ENCODE measurements around the gene ZBTB44.

Gene ZBTB44

GRCh38 chr11:130213979-130214281 is 100.8 kb downstream of the ZBTB44 start:
- no peak for DNase-seq (ENCODE audit: low read depth)

- DNase-seq (ENCODE audit: low read depth) = no peak
These were observed 101.4 kb downstream of the ZBTB44 start for GRCh38 chr11:130213143-130213978.

- no peak for DNase-seq (ENCODE audit: low read depth)
These were observed 102.2 kb downstream of the ZBTB44 start for GRCh38 chr11:130212431-130212961.

GRCh38 chr11:130211781-130212401 is 102.8 kb downstream of the ZBTB44 start:
- DNase-seq (ENCODE audit: low read depth) = no peak

- no peak for DNase-seq (ENCODE audit: low read depth)
These were observed 103.6 kb downstream of the ZBTB44 start for GRCh38 chr11:130211144-130211543.

GRCh38 chr11:130209954-130210854 is 104.5 kb downstream of the ZBTB44 start:
- DNase-seq (ENCODE audit: low read depth) = no peak

GRCh38 chr11:130209128-130209932 is 105.4 kb downstream of the ZBTB44 start:
- DNase-seq (ENCODE audit: low read depth) = no peak

- no peak for DNase-seq (ENCODE audit: low read depth)
These were observed 106.2 kb downstream of the ZBTB44 start for GRCh38 chr11:130208241-130209127.

- DNase-seq (ENCODE audit: low read depth) = no peak
These were observed 108.6 kb downstream of the ZBTB44 start for GRCh38 chr11:130206141-130206540.

- no peak for DNase-seq (ENCODE audit: low read depth)
These were observed 110.0 kb downstream of the ZBTB44 start for GRCh38 chr11:130204703-130205095.

GRCh38 chr11:130203766-130204702 is 110.7 kb downstream of the ZBTB44 start:
- no peak for DNase-seq (ENCODE audit: low read depth)

GRCh38 chr11:130202818-130203689 is 111.7 kb downstream of the ZBTB44 start:
- no peak for DNase-seq (ENCODE audit: low read depth)

GRCh38 chr11:130202009-130202817 is 112.5 kb downstream of the ZBTB44 start:
- DNase-seq (ENCODE audit: low read depth) = no peak

- DNase-seq (ENCODE audit: low read depth) = no peak
These were observed 113.7 kb downstream of the ZBTB44 start for GRCh38 chr11:130201026-130201425.

GRCh38 chr11:130199792-130200191 is 114.9 kb downstream of the ZBTB44 start:
- no peak for DNase-seq (ENCODE audit: low read depth)

- no peak for DNase-seq (ENCODE audit: low read depth)
These were observed 115.8 kb downstream of the ZBTB44 start for GRCh38 chr11:130198964-130199363.

GRCh38 chr11:130198292-130198691 is 116.4 kb downstream of the ZBTB44 start:
- no peak for DNase-seq (ENCODE audit: low read depth)
